H9 (cell line): ENCODE data around the gene NIPSNAP2. TPM values are rescaled to one million over a fixed set of nuclear protein-coding genes. Genes with fewer than 3 reads are reported as not detected.

ENCODE experiments used
- DNase-seq: peaks from one replicate; pipeline ENCODE4 v3.0.0-alpha.2; 2017
- H2AFZ ChIP-seq: one replicate; pipeline ENCODE4 v1.6.1; 2013; ENCODE audit warnings: mild to moderate bottlenecking, low read length, control low read depth, moderate library complexity
- H2AK5ac ChIP-seq: 2 replicates; pipeline ENCODE4 v1.6.1; 2013; ENCODE audit warnings: low read length, control low read depth, mixed read lengths; ENCODE audit not compliant: insufficient read length
- H2BK120ac ChIP-seq: one replicate; pipeline ENCODE4 v1.6.1; 2013; ENCODE audit warnings: low read depth, mild to moderate bottlenecking, low read length, control low read depth, inconsistent platforms; ENCODE audit not compliant: poor library complexity, severe bottlenecking
- H2BK12ac ChIP-seq: 2 replicates; pipeline ENCODE4 v1.6.1; 2013; ENCODE audit warnings: low read length, control low read depth, mixed read lengths, low read depth; ENCODE audit not compliant: insufficient read length
- H2BK15ac ChIP-seq: 2 replicates; pipeline ENCODE4 v1.6.1; 2013; ENCODE audit warnings: low read depth, low read length, control low read depth
- H2BK20ac ChIP-seq: one replicate; pipeline ENCODE4 v1.6.1; 2013; ENCODE audit warnings: low read depth, mild to moderate bottlenecking, low read length, control low read depth, inconsistent platforms; ENCODE audit not compliant: poor library complexity, severe bottlenecking
- H2BK5ac ChIP-seq: 2 replicates; pipeline ENCODE4 v1.6.1; 2013; ENCODE audit warnings: low read length, control low read depth, mixed read lengths; ENCODE audit not compliant: insufficient read length
- H3K14ac ChIP-seq: 2 replicates; pipeline ENCODE4 v1.6.1; 2013; ENCODE audit warnings: low read length, control low read depth; ENCODE audit not compliant: insufficient read depth
- H3K18ac ChIP-seq: 2 replicates; pipeline ENCODE4 v1.6.1; 2013; ENCODE audit warnings: low read depth, mild to moderate bottlenecking, mixed read lengths, low read length, control low read depth; ENCODE audit not compliant: insufficient read length
- H3K23ac ChIP-seq: 2 replicates; pipeline ENCODE4 v1.6.1; 2013; ENCODE audit warnings: low read length, control low read depth, mixed read lengths, low read depth; ENCODE audit not compliant: insufficient read length
- H3K23me2 ChIP-seq: 2 replicates; pipeline ENCODE4 v1.6.1; 2013; ENCODE audit warnings: low read depth, mild to moderate bottlenecking, mixed read lengths, low read length, control low read depth; ENCODE audit not compliant: insufficient read length, poor library complexity, severe bottlenecking
- H3K27ac ChIP-seq: 2 replicates; pipeline ENCODE4 v1.5.1; 2013; ENCODE audit warnings: low read length, control low read depth, mixed read lengths, low read depth; ENCODE audit not compliant: insufficient read length
- H3K27me3 ChIP-seq: 2 replicates; pipeline ENCODE4 v1.6.1; 2013; ENCODE audit warnings: low read length, control low read depth, inconsistent platforms; ENCODE audit not compliant: insufficient read depth
- H3K4ac ChIP-seq: 2 replicates; pipeline ENCODE4 v1.6.1; 2013; ENCODE audit warnings: low read depth, mild to moderate bottlenecking, control low read depth, inconsistent platforms, low read length, moderate library complexity
- H3K4me1 ChIP-seq: 2 replicates; pipeline ENCODE4 v1.6.1; 2013; ENCODE audit warnings: low read length, control low read depth, inconsistent platforms; ENCODE audit not compliant: insufficient read depth
- H3K4me2 ChIP-seq: 2 replicates; pipeline ENCODE4 v1.6.1; 2013; ENCODE audit warnings: low read length, control low read depth, mixed read lengths; ENCODE audit not compliant: insufficient read length, insufficient read depth
- H3K56ac ChIP-seq: 2 replicates; pipeline ENCODE4 v1.6.1; 2013; ENCODE audit warnings: low read depth, mild to moderate bottlenecking, mixed read lengths, low read length, control low read depth; ENCODE audit not compliant: insufficient read length
- H3K79me1 ChIP-seq: 2 replicates; pipeline ENCODE4 v1.6.1; 2013; ENCODE audit warnings: low read depth, mild to moderate bottlenecking, moderate library complexity, low read length, control low read depth, inconsistent platforms; ENCODE audit not compliant: insufficient read depth, poor library complexity, severe bottlenecking
- H3K79me2 ChIP-seq: 2 replicates; pipeline ENCODE4 v1.6.1; 2013; ENCODE audit warnings: low read length, control low read depth, inconsistent platforms; ENCODE audit not compliant: insufficient read depth
- H3K9ac ChIP-seq: 2 replicates; pipeline ENCODE4 v1.6.1; 2013; ENCODE audit warnings: low read length, control low read depth, mixed read lengths; ENCODE audit not compliant: insufficient read length; ENCODE audit errors: extremely low read depth
- H3K9me3 ChIP-seq: one replicate; pipeline ENCODE4 v1.6.1; 2013; ENCODE audit warnings: low read depth, low read length, inconsistent platforms; ENCODE audit not compliant: control insufficient read depth
- H3T11ph ChIP-seq: one replicate; pipeline ENCODE4 v1.6.1; 2013; ENCODE audit warnings: mild to moderate bottlenecking, low read length, control low read depth, inconsistent platforms
- H4K20me1 ChIP-seq: one replicate; pipeline ENCODE4 v1.6.1; 2013; ENCODE audit not compliant: control insufficient read depth, insufficient read length, insufficient read depth
- H4K5ac ChIP-seq: 2 replicates; pipeline ENCODE4 v1.6.1; 2013; ENCODE audit warnings: low read depth, mild to moderate bottlenecking, mixed read lengths, low read length, control low read depth; ENCODE audit not compliant: insufficient read length
- H4K8ac ChIP-seq: replicated peaks from 2 replicates; pipeline ENCODE4 v1.6.1; 2013; ENCODE audit warnings: low read length, control low read depth, mixed read lengths, low read depth; ENCODE audit not compliant: insufficient read length
- H4K91ac ChIP-seq: 2 replicates; pipeline ENCODE4 v1.6.1; 2013; ENCODE audit warnings: low read depth, mild to moderate bottlenecking, moderate library complexity, mixed read lengths, low read length, control low read depth; ENCODE audit not compliant: insufficient read length
- H3K27ac Mint-ChIP-seq, 3 experiments: 2 replicates in 2 of 3; 3 replicates in 1 of 3; pipeline ENCODE4 v1.8.0; 2020 to 2021; ENCODE audit warnings: mixed read lengths in 3 of 3, mild to moderate bottlenecking in 1 of 3, moderate library complexity in 1 of 3
- H3K27me3 Mint-ChIP-seq: 2 replicates; pipeline ENCODE4 v1.8.0; 2021; ENCODE audit warnings: low read depth, mild to moderate bottlenecking, moderate library complexity, mixed read lengths
- H3K36me3 Mint-ChIP-seq, 3 experiments: 2 replicates in 2 of 3; 3 replicates in 1 of 3; pipeline ENCODE4 v1.8.0; 2020 to 2021; ENCODE audit warnings: low read depth in 3 of 3, mixed read lengths in 3 of 3; ENCODE audit not compliant: insufficient read depth in 1 of 3
- H3K4me1 Mint-ChIP-seq, 2 experiments: 2 replicates each; pipeline ENCODE4 v1.8.0; 2020; ENCODE audit warnings: mixed read lengths in 2 of 2
- H3K4me3 Mint-ChIP-seq, 2 experiments: 2 replicates in 1 of 2; 3 replicates in 1 of 2; pipeline ENCODE4 v1.8.0; 2020 to 2021; ENCODE audit warnings: mild to moderate bottlenecking in 2 of 2, mixed read lengths in 2 of 2, moderate library complexity in 1 of 2
- H3K9me3 Mint-ChIP-seq, 2 experiments: 2 replicates in 1 of 2; 3 replicates in 1 of 2; pipeline ENCODE4 v1.8.0; 2020; ENCODE audit warnings: mild to moderate bottlenecking in 2 of 2, mixed read lengths in 2 of 2, moderate library complexity in 1 of 2
- whole genome bisulfite sequencing: extraction: QIAGEN DNeasy Blood & Tissue Kit; methylation state at CpG from one replicate; pipeline ENCODE4 v1.1.7; 2013; ENCODE audit warnings: missing lambda C conversion rate, low lambda C conversion rate, mixed read lengths; ENCODE audit not compliant: insufficient read length; ENCODE audit errors: extremely low coverage; 5-methylcytosine and 5-hydroxymethylcytosine counted together
- total RNA-seq: library from RNA; stranded (reverse); gene quantifications from 2 replicates; pipeline ENCODE4 v1.2.1, GENCODE V29; 2021
- TF ChIP-seq, protein P1 (sequence below): fragments of 200-600 bp; sonication (generic); conservative IDR thresholded peaks from 3 replicates; pipeline ENCODE4 v1.8.0; 2021; ENCODE audit warnings: antibody characterized with exemption, mild to moderate bottlenecking

Gene NIPSNAP2
- total RNA-seq, 1 experiment from 2014 or later: 40.7 TPM

DNA sequence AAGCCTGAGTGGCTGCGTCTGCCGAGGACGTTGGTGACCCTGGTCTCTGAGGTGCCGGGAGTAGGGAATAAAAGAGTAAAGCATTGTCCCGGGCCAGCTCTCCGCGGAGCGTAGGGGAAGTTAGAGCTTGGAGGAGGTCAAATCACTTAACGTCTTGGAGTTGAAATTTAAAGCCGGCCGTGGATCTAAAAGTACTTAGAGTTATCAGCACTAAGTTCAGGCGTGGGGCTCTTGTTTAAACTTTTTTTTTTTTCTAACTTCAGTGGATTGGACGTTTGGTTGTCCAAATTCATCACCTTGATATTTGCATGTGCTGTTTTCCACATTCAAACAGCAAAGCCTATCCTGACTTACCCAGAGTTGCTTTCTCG is 700 bp downstream of the NIPSNAP2 start:
- no peak overlapping the region for H2BK20ac ChIP-seq
- H3K56ac ChIP-seq: no peak overlapping the region
- H3K23ac ChIP-seq: no peak overlapping the region
- H3K4ac ChIP-seq: no peak overlapping the region
- H3K27me3 Mint-ChIP-seq: peaks cover 30% of the 10 kb centered on the region
- H3T11ph ChIP-seq: no peak overlapping the region
- H3K4me2 ChIP-seq: peak overlapping the region; percentile 85
- no peaks in the 10 kb centered on the region for H4K20me1 ChIP-seq
- no CpG with 5 or more reads among the region's 14 CpGs for WGBS
- H3K18ac ChIP-seq: peak overlapping the region; percentile 83
- peaks cover 0 to 3% of the 10 kb centered on the region in 2 experiments; a peak in 1 of 5 replicates for H3K9me3 Mint-ChIP-seq
- TF ChIP-seq, protein P1, sequence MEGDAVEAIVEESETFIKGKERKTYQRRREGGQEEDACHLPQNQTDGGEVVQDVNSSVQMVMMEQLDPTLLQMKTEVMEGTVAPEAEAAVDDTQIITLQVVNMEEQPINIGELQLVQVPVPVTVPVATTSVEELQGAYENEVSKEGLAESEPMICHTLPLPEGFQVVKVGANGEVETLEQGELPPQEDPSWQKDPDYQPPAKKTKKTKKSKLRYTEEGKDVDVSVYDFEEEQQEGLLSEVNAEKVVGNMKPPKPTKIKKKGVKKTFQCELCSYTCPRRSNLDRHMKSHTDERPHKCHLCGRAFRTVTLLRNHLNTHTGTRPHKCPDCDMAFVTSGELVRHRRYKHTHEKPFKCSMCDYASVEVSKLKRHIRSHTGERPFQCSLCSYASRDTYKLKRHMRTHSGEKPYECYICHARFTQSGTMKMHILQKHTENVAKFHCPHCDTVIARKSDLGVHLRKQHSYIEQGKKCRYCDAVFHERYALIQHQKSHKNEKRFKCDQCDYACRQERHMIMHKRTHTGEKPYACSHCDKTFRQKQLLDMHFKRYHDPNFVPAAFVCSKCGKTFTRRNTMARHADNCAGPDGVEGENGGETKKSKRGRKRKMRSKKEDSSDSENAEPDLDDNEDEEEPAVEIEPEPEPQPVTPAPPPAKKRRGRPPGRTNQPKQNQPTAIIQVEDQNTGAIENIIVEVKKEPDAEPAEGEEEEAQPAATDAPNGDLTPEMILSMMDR: no peak
- peaks cover 3% of the 10 kb centered on the region; the same call in 1 of the 2 replicates for H3K27me3 ChIP-seq
- no peak overlapping the region for H4K8ac ChIP-seq
- H2BK12ac ChIP-seq: no peak overlapping the region
- H4K91ac ChIP-seq: no peak overlapping the region
- peak overlapping the region; percentile 91 for H3K9ac ChIP-seq
- H2BK15ac ChIP-seq: no peak overlapping the region
- DNase-seq: no peak
- H3K9me3 ChIP-seq: no peaks in the 10 kb centered on the region
- H3K4me1 ChIP-seq: no peaks in the 10 kb centered on the region
- H3K4me3 Mint-ChIP-seq: peak overlapping the region; percentile 87 to 91
- H3K27ac Mint-ChIP-seq: peak overlapping the region; percentile 31 to 95 (median 70); a peak in 3 of 7 replicates
- peaks cover 4 to 22% (median 15%) of the 10 kb centered on the region in 3 experiments; a peak in 6 of 7 replicates for H3K36me3 Mint-ChIP-seq
- no peak overlapping the region for H2AK5ac ChIP-seq
- H3K79me1 ChIP-seq: no peaks in the 10 kb centered on the region
- peaks cover 9 to 11% of the 10 kb centered on the region in 2 experiments for H3K4me1 Mint-ChIP-seq
- no peak overlapping the region for H2BK5ac ChIP-seq
- H3K79me2 ChIP-seq: no peaks in the 10 kb centered on the region; the same call in 1 of the 2 replicates
- peak overlapping the region; percentile 78 for H3K14ac ChIP-seq
- no peak overlapping the region for H2BK120ac ChIP-seq
- no peak overlapping the region for H2AFZ ChIP-seq
- peak overlapping the region; percentile 53 for H3K27ac ChIP-seq
- no peak overlapping the region for H4K5ac ChIP-seq
- no peaks in the 10 kb centered on the region for H3K23me2 ChIP-seq
